AG09309 (cell line): ENCODE results near the gene BSND.

Experiments
- DNase-seq: peaks from one replicate; pipeline ENCODE4 v3.0.0-alpha.2; 2010; ENCODE audit warnings: low read depth
- H3K4me3 ChIP-seq: 2 replicates; pipeline ENCODE4 v1.5.1; 2011; ENCODE audit warnings: mild to moderate bottlenecking, low read depth, low read length, moderate library complexity; ENCODE audit not compliant: control insufficient read depth
- TF ChIP-seq, protein P1 (sequence below): IDR thresholded peaks from 2 replicates; pipeline ENCODE4 v1.5.1; 2011; ENCODE audit warnings: mild to moderate bottlenecking, low read depth, low read length, inconsistent platforms; ENCODE audit not compliant: insufficient read depth, control insufficient read depth; ENCODE audit errors: missing control alignments

The BSND gene

DNA sequence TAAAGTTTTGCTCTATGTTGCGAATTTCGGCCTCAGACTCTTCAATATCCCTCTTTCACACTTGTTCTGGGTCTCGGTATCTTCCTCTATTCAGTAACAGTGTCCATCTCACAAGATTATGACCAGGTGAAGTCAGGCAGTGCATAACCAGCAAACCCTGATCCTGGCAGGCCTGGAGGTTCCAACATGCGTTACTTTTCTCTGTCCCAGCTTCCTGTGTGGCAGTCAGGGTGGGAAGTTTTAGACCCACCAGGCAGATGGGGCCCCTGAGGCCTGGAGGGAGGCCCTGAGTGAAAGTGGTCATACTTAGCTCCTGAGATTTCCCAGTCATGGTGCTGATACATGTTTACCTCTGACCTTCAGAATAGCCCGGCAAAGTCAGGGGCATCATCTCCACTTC, 13.2 kb upstream of the BSND start:
- H3K4me3 ChIP-seq, result no peak overlapping the region
- no peak for DNase-seq
- TF ChIP-seq, protein P1, sequence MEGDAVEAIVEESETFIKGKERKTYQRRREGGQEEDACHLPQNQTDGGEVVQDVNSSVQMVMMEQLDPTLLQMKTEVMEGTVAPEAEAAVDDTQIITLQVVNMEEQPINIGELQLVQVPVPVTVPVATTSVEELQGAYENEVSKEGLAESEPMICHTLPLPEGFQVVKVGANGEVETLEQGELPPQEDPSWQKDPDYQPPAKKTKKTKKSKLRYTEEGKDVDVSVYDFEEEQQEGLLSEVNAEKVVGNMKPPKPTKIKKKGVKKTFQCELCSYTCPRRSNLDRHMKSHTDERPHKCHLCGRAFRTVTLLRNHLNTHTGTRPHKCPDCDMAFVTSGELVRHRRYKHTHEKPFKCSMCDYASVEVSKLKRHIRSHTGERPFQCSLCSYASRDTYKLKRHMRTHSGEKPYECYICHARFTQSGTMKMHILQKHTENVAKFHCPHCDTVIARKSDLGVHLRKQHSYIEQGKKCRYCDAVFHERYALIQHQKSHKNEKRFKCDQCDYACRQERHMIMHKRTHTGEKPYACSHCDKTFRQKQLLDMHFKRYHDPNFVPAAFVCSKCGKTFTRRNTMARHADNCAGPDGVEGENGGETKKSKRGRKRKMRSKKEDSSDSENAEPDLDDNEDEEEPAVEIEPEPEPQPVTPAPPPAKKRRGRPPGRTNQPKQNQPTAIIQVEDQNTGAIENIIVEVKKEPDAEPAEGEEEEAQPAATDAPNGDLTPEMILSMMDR, result no peak

DNA sequence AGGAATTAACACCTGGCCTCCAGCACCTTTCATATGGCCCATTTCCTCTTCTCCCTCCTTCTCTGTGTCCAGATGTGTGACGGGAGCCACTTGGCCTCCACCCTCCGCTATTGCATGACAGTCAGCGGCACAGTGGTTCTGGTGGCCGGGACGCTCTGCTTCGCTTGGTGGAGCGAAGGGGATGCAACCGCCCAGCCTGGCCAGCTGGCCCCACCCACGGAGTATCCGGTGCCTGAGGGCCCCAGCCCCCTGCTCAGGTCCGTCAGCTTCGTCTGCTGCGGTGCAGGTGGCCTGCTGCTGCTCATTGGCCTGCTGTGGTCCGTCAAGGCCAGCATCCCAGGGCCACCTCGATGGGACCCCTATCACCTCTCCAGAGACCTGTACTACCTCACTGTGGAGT, 12.7 kb upstream of the BSND start:
- TF ChIP-seq, protein P1, result no peak
- no peak for DNase-seq
- H3K4me3 ChIP-seq, result no peak overlapping the region

DNA sequence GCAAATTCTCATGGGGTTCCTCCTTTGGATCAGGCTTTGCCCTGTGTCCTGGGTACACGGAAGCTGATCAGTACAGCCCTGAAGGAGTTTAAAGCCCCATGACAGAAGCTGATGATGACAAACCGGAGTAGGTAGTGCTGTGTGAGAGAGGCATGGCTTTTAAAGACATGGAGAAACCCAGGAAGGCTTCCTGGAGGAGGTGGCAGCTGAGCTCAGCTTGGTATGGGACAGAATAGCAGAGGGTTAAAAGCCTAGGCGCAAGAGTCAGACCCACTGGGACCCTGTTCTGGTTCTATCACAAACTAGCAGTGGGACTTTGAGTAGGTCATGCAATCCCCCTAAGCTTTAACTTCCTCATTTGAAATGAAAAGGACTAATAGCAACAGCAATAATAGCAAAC, 12.2 kb upstream of the BSND start:
- no peak overlapping the region for H3K4me3 ChIP-seq
- DNase-seq, result no peak
- TF ChIP-seq, protein P1, result no peak

DNA sequence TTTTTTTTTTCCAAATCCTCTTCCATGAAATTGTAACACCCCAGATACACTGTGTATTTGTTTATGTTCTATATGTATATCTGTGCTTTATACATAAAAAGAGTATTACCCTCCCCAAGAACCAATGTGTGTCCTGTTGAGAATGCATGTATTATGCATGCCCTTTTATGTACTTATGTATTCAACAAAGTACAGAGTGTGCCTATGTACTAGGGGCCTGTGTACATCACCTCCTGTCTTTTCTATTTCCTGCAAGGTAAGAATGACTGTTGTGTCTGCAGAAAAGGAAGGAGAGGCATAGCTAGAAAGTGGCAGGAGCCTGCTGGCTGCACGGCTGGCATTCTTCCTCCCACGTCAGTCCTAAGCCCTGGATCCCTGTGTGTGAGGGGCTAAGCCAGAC, 11.3 kb upstream of the BSND start:
- DNase-seq, result no peak
- TF ChIP-seq, protein P1, result no peak
- no peak overlapping the region for H3K4me3 ChIP-seq

DNA sequence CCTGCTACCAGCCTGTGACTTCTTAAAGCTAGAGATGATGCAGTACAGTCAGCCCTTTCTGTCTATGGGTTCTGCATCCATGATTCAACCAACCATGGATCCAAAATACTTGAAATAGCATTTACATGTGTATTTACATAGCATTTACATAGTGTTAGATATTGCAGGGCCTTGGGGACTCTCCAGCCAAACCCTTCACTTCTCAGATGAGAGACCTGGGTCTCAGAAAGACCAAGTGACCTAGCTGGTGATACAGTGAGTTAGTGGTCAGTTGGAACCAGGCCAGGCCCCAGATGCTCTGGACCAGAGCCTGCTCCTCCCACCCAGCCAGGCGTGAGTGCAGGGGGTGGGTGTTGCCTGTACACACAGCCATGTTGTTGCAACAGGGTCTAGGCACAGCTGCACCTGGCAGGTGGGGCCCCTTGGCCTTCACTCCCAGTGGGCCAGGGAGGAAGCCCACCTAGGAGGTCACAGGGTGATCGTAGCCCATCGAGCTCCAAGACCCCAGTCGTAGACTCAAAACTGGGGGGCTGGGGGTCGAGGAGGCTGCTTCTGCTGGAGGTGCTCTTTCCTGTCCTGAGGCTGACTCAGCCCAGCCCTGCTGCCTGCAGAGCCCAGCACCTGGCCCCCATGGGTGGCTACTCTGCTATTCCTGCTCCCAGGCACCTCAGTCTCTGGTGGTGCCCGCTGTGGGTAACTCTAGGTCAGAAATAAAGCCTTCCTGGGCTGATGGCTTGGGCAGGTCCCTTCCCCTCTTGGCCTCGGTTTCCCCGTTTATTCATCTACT, 10.6 kb upstream of the BSND start:
- no peak for DNase-seq
- TF ChIP-seq, protein P1, result no peak

DNA sequence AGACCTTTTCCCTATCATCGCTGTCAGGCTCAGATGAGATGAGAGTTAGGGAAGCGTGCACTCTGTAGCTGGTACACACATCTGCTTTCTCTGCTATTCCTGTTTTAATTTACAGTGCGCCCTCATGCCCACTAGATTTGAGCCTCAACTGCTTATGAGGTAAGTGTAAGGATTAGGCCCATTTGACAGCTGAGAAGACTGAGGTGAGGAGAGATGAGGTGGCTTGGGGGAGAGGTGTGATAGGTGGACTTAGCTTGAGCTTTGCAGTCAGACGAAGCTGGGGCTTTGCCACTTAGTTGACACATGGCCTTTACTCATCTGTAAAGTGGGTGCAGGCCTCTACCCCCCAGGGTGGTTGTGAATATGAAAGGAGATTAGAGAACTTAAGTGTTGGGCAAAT, 9.8 kb upstream of the BSND start:
- TF ChIP-seq, protein P1, result no peak
- no peak for DNase-seq

More for the DNA sequence above, 10.6 kb upstream of the BSND start:
- H3K4me3 ChIP-seq, result no peak overlapping the region

More for the DNA sequence above, 9.8 kb upstream of the BSND start:
- H3K4me3 ChIP-seq, result no peak overlapping the region
